HEK293 (cell line): ENCODE results near the gene STC2.

ENCODE experiments used
- ZNF311 ChIP-seq: fragments of 450-650 bp; formaldehyde crosslinking; IDR thresholded peaks from 2 replicates; pipeline ENCODE4 v1.5.1; 2017; ENCODE audit warnings: missing biosample characterization, missing genetic modification characterization, borderline replicate concordance
- TF ChIP-seq, protein P1 (sequence below): fragments of 450-650 bp; formaldehyde crosslinking; IDR thresholded peaks from 2 replicates; pipeline ENCODE4 v1.5.1; 2016; ENCODE audit warnings: missing biosample characterization, missing genetic modification characterization

- TF ChIP-seq, protein P1, sequence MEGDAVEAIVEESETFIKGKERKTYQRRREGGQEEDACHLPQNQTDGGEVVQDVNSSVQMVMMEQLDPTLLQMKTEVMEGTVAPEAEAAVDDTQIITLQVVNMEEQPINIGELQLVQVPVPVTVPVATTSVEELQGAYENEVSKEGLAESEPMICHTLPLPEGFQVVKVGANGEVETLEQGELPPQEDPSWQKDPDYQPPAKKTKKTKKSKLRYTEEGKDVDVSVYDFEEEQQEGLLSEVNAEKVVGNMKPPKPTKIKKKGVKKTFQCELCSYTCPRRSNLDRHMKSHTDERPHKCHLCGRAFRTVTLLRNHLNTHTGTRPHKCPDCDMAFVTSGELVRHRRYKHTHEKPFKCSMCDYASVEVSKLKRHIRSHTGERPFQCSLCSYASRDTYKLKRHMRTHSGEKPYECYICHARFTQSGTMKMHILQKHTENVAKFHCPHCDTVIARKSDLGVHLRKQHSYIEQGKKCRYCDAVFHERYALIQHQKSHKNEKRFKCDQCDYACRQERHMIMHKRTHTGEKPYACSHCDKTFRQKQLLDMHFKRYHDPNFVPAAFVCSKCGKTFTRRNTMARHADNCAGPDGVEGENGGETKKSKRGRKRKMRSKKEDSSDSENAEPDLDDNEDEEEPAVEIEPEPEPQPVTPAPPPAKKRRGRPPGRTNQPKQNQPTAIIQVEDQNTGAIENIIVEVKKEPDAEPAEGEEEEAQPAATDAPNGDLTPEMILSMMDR = no peak
- TF ChIP-seq ZNF311 = no peak
These were observed 10.4 kb downstream of the STC2 start for GRCh38 chr5:173317852-173318251.
